HG03354 (cell line): ENCODE measurements around the gene SAMHD1.
A peak's percentile ranks its signal among the peaks of the same experiment; 100 is the strongest.
"Not testable (repeated sequence)": the region's sequence is repeated elsewhere in the genome, so short reads cannot be mapped to it uniquely, and the experiment has no call there.

ENCODE experiments used
- ATAC-seq: cut with Tn5 transposase; IDR thresholded peaks from one replicate; pipeline ENCODE4 v1.9.1; 2021; ENCODE audit warnings: mild to moderate bottlenecking; ENCODE audit not compliant: unreplicated experiment, poor library complexity, severe bottlenecking

SAMHD1 gene

GRCh38 chr20:36957875-36958667 is 6.6 kb upstream of the SAMHD1 start:
- ATAC-seq = no peak

DNA sequence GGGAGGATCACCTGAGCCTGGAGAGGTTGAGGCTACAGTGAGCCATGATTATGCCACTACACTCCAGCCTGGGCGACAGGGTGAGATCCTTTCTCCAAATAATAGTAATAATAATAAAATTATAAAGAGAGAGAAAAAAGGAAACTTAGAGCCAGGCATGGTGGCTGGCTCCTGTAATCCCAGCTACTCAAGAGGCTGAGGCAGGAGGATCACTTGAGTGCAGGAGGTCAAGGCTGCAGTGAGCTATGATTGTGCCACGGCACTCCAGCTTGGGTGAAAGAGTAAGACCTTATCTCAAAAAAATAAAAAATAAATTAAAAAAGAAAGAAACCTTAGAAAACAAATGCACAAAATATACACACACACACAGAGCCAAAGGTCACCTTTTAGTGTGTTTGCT is 5.2 kb upstream of the SAMHD1 start:
- ATAC-seq = no peak

GRCh38 chr20:36956016-36956415 is 4.5 kb upstream of the SAMHD1 start:
- no peak for ATAC-seq

- no peak for ATAC-seq
Observed at GRCh38 chr20:36951979-36952738, 651 bp upstream of the SAMHD1 start.

DNA sequence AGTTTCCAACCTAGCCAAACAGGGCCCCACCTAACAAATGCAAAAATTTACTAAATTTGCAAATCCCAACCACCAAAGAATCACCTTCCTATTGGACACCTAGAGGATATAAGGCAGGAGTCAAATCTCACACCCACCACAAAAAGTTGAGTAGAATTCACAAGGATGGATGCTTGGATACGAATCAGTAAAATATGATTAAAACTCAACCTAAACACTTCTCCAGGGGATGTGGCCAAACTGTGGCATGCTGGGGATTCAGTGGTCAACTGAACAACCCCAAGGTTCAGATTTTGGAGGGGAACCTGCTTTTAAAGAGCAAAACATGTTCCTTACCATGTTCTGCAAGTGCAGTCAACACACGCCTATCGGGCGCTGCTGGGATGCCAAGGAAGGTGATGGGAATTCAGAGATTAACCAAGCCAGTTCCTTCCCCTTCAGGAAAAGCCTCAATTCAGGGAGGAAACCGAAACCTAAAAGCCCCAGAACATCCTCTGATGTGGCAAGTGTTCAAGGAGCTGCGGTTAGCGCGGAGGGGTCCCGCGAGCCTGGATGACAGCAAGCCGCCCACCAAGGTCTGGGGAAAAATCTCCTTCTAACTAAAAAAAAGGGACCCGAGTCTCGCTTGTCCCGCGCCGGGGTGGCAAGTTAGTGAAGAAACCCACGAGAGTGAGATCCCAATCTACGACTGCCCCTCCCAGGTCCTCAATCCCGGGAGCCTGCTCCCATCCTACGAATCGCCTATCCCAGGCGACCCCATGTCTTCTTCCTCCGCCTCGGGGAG is 902 bp downstream of the SAMHD1 start:
- peak; percentile 1 for ATAC-seq

DNA sequence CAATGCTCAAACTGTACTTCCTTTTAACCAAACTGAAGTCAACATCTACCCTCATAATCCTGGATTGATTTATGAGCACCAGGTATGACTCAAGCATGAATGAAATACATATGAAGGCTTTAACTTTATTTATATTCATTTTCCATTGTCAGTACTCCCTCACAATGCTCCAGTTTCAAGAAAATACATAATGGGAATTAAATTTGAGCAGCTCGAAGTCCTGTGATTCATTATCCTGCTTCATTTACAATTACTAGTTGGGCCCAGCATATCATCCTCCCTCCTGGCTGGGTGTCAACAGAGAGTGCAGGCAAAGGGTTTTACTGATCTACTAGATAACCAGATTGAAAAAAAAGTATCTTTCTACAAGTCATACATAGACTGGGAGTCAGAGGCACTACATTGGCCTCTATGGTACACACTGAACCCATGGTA is 10.1 kb downstream of the SAMHD1 start:
- ATAC-seq = no peak

DNA sequence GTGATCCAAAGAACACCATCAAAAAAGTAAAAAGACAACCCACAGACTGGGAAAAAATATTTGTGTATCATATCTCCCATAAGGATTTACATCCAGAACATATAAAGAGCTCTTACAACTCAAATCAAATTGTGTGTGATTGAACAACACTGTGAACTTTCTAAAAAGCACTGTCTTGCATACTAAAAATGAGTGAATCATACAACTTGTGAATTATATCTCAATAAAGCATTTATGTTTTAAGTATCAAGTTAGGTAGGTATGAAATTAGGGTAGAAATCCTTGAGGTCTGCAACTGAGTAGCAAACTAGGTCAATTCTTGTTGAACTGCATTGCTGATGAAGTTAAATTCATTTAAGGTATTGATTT is 14.1 kb downstream of the SAMHD1 start:
- no peak for ATAC-seq

DNA sequence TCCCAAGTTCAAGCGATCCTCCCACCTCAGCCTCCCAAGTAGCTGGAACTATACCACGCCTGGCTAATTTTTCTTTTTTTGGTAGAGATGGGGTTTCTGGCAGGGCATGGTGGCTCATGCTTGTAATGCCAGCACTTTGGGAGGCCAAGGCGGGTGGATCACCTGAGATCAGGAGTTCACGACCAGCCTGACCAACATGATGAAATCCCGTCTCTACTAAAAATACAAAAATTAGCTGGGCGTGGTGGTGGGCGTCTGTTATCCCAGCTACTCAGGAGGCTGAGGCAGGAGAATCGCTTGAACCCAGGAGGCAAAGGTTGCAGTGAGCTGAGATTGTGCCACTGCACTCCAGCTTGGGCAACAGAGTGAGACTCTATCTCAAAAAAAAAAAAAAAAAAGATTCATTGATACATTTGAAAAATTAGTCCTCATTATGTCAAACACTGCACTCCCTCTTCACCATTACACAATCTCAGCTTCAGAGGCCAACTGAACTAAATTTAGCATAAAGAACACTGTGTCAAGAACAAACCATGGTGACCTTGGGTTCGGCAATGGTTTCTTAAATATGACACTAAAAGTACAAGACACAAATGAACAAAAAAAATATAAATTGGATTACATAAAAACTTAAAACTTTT is 14.6 kb downstream of the SAMHD1 start:
- ATAC-seq = not testable (repeated sequence)

DNA sequence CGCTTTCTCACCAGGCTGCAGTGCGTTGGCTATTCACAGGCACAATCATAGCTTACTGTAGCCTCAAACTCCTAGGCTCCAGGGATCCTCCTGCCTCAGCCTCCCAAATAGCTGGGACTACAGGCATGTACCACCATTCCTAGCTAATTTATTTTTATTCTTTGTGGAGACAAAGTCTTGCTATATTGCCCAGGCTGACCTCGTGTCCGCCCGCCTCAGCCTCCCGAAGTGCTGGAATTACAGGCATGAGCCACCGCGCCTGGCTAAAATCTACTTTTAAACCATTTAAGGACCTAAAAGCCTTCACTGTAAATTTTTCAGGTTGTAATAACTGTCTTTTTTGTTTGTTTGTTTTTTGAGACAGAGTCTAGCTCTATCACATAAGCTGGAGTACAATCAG is 15.2 kb downstream of the SAMHD1 start:
- no peak for ATAC-seq

DNA sequence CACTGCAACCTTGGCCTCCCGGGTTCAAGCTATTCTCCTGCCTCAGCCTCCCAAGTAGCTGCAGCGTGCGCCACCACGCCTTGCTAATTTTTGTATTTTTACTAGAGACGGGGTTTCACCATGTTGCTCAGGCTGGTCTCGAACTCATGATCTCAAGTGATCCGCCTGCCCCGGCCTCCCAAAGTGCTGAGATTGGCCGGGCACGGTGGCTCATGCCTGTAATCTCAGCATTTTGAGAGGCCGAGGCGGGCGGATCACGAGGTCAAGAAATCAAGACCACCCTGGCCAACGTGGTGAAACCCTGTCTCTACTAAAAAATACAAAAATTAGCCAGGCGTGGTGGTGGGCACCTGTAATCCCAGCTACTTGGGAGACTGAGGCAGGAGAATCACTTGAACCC is 17.9 kb downstream of the SAMHD1 start:
- ATAC-seq = not testable (repeated sequence)

DNA sequence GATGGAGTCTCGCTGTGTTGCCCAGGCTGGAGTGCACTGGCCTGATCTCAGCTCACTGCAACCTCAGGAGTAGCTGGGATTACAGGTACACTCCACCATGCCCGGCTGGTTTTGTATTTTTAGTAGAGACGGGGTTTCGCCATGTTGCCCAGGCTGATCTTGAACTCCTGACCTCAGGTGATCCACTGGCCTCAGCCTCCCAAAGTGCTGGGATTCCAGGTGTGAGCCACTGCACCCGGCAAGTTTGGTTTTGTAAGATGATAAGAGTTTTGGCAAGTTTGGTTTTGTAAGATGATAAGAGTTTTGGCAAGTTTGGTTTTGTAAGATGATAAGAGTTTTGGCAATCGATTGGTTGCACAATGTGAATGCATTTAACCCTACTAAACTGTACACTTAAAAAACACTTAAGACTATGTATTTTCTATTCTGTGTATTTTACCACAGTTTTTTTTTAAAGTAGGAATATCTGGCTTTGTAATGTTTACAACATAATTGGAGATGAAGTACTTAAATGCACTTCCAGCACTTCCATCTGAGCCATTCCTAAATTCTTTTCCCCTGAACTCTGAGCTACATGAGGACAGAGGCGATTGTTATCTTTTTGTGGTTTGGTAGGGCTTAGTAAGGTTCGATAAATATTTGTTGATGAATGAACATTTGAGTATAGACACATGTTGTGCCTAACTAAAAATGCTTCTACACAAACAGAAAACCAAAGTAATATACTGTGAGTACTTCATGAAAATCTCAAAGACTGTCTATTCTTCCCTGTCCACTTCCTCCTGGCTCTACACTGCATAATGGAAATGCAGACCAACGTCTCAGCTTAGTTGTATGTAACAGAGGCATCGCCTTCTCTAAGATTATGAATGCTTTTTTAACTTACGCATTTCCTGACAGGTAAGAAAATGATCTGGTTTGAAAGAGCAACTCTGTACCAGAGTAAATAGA is 18.8 kb downstream of the SAMHD1 start:
- ATAC-seq = no peak

DNA sequence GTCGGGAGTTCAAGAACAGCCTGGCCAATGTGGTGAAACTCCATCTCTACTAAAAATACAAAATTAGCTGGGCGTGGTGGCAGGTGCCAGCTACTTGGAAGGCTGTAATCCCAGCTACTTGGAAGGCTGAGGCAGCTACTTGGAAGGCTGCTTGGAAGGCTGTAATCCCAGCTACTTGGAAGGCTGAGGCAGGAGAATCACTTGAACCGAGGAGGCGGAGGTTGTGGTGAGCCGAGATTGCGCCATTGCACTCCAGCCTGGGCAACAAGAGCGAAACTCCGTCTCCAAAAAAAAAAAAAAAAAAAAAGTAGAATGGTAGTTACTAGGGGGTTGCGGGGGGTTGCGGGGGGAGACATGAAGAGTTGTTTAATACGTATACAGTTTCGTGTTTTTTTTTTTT is 19.4 kb downstream of the SAMHD1 start:
- ATAC-seq = not testable (repeated sequence)

- no peak for ATAC-seq
Observed at GRCh38 chr20:36929691-36930090, 21.8 kb downstream of the SAMHD1 start.

GRCh38 chr20:36929290-36929689 is 22.2 kb downstream of the SAMHD1 start:
- no peak for ATAC-seq

DNA sequence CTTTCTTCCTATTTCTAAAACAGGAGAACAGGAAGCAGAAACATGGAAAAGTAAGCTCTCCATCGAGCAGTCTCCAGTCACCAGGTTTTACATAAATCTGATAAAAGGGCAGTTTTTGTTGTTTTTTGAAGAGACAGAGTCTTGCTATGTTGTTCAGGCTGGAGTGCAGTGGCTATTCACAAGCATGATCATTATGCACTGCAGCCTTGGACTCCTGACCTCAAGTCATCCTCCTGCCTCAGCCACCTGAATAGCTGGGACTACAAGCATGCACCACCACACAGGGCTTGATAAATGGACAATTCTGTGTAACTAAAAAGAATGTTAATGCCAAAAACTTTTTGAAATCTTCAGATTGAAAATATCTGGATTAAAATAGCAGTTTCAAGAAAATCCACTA is 23.8 kb downstream of the SAMHD1 start:
- ATAC-seq = no peak

- ATAC-seq = no peak
Observed at GRCh38 chr20:36926653-36927200, 24.8 kb downstream of the SAMHD1 start.

DNA sequence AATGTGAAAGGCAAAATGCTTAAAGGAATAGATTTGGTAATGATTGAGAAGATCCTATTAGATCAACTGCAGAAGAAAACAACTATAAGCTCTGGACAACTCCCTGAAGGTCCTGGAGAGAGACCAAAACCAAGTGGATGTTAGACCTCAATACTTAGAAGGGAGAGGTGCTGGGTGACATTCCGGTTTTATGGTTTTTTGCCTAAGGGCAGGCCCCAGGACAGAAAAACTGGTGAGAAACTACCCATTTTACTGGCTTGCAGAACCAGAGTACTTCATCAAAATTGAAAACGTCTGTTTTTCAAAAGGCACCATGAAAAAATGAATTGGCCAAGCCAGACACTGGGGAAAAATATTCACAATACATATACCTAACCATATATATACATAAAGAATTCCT is 26.3 kb downstream of the SAMHD1 start:
- no peak for ATAC-seq

DNA sequence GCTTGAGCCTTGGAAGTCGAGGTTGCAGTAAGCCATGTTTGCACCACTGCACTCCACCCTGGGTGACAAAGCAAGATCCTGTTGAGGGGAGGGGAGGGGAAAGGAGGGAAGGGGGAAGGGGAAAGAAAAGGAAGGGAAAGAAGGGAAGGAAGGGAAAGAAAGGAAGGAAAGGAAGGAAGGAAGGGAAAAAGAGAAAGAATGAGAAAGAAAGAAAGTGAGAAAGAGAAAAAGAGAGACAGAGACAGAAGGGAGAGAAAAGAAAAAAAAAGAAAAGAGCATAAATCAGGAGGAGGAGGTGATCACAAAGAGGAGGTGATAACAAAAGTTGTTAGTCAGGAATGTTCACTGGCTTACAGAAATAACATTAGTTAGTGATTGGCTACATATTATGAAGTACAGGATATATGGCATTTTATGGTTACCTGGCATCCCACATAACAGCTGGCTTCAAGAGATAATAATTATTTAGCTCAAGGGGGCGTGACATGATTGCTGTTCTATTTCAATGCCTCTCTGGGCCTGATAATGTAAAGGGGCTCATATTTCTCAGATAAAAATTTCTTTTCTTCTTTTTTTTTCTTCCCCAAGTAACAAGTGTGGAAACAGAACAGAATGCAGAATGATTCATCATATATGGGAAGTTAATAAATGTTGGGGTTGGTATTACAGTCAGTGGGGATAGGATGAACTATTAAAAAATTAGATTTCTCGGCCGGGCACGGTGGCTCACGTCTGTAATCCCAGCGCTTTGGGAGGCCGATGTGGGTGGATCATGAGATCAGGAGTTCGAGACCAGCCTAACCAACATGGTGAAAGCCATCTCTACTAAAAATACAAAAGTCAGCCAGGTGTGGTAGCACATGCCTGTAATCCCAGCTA is 27.1 kb downstream of the SAMHD1 start:
- no peak for ATAC-seq
